Activated naive CD4-positive, alpha-beta T cell treated with anti-CD3 and anti-CD28 coated beads, Interleukin-2, amount 50 U/mL, for 24 hours (primary cell): ENCODE data around the gene CELSR3.

Experiments used
- H3K27ac Mint-ChIP-seq: one replicate; pipeline ENCODE4 v1.8.0; 2021; ENCODE audit warnings: mild to moderate bottlenecking, mixed read lengths
- H3K27me3 Mint-ChIP-seq: one replicate; pipeline ENCODE4 v1.8.0; 2021; ENCODE audit warnings: mixed read lengths
- H3K36me3 Mint-ChIP-seq: one replicate; pipeline ENCODE4 v1.8.0; 2021; ENCODE audit warnings: mixed read lengths
- H3K4me1 Mint-ChIP-seq: one replicate; pipeline ENCODE4 v1.8.0; 2021; ENCODE audit warnings: mixed read lengths
- H3K4me3 Mint-ChIP-seq: one replicate; pipeline ENCODE4 v1.8.0; 2021; ENCODE audit warnings: mild to moderate bottlenecking, mixed read lengths
- H3K9me3 Mint-ChIP-seq: one replicate; pipeline ENCODE4 v1.8.0; 2021; ENCODE audit warnings: mixed read lengths

The CELSR3 gene, protein sequence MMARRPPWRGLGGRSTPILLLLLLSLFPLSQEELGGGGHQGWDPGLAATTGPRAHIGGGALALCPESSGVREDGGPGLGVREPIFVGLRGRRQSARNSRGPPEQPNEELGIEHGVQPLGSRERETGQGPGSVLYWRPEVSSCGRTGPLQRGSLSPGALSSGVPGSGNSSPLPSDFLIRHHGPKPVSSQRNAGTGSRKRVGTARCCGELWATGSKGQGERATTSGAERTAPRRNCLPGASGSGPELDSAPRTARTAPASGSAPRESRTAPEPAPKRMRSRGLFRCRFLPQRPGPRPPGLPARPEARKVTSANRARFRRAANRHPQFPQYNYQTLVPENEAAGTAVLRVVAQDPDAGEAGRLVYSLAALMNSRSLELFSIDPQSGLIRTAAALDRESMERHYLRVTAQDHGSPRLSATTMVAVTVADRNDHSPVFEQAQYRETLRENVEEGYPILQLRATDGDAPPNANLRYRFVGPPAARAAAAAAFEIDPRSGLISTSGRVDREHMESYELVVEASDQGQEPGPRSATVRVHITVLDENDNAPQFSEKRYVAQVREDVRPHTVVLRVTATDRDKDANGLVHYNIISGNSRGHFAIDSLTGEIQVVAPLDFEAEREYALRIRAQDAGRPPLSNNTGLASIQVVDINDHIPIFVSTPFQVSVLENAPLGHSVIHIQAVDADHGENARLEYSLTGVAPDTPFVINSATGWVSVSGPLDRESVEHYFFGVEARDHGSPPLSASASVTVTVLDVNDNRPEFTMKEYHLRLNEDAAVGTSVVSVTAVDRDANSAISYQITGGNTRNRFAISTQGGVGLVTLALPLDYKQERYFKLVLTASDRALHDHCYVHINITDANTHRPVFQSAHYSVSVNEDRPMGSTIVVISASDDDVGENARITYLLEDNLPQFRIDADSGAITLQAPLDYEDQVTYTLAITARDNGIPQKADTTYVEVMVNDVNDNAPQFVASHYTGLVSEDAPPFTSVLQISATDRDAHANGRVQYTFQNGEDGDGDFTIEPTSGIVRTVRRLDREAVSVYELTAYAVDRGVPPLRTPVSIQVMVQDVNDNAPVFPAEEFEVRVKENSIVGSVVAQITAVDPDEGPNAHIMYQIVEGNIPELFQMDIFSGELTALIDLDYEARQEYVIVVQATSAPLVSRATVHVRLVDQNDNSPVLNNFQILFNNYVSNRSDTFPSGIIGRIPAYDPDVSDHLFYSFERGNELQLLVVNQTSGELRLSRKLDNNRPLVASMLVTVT (N-terminal part only)

DNA sequence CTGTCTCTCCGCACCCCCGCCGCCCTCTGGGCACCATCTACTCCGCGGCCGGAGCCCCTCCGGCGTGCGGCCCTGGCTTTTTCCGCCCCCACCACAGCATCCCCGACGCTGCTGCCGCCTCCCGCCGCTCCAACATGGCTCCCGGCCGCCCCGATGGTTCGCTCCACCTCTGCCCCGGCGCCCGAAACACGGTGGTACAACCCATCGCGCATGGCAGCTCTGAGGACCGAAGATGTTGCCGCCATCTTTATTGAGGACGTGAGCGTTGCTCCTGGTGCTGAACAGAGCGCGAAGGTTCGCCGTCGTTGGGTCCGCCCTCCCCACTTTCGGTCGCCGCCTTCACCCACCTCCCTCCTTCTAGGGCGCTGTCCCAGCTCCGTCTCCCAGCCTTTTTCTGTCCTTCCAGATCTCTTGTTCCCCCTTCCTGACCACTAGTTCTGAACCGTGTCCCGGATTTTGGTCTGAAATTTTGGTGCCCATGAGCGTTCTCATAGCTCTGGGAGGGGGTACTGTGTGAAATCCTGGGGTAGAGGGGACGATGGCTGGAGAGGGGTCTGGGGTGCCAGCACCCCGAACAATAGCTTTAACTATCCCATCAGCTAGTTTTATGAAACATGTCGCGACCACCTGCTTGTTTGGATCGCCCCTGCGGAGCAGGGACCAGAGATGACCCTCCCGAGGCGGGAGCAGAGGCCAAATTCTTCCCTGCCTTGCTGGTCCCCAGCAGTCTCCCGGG lies at the start of gene CELSR3:
Gene CELSR3 (minus strand): TSS at position 134 of the 736 bp plus-strand sequence. CDS start 252 bp downstream, outside the sequence.
- Mint-ChIP-seq H3K4me3 (peak within 1 kb of the TSS; percentile 63), H3K36me3 (no peaks in the 10 kb centered on the region), H3K27me3 (peaks cover 10% of the 10 kb centered on the region), H3K4me1 (peaks cover 9% of the 10 kb centered on the region), H3K27ac (no peak within 1 kb of the TSS), H3K9me3 (no peaks in the 10 kb centered on the region)

DNA sequence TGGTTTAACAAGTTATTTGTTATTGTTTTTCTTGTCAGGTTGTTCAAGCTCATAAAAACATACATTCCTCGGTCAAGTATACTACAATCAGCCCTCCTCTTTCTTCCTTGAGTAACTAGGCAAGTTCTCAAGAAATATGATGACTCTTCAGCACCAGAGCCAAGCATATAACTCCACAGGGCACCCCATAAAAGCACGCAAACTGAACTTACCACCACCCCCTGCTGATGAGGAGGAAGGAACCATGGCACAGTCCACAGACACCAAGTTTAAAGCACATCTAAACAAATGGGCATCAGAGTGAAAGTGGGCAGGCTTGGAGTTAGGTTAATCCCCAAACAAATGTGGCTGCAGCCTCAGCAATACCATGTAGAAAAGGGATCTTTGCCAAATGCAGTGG lies 49.0 kb upstream of the CELSR3 start:
- H3K4me1 Mint-ChIP-seq = peaks cover 75% of the 10 kb centered on the region
- H3K9me3 Mint-ChIP-seq = no peaks in the 10 kb centered on the region
- H3K27ac Mint-ChIP-seq = peak overlapping the region; percentile 59
- H3K27me3 Mint-ChIP-seq = no peaks in the 10 kb centered on the region
- H3K36me3 Mint-ChIP-seq = peaks cover 1% of the 10 kb centered on the region
- no peak overlapping the region for H3K4me3 Mint-ChIP-seq

DNA sequence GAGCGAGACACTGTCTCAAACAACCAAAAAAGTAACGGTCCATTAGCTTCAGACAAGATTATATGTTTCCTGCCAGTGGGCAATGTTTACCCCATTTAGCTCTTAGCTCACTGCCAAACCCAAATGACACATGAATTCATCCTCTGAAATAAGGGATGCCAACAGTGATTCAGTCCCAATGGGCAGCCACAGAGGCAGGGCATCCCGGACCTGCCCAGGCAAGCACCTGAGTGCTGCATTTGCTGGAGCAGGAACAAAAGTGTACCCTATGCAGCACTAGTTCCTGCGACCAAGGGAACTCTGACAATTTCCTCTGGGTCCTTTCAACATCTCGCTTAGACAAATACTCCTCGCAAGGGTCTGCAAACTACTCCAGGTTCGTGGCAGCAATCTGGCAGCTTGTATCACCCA lies 46.4 kb upstream of the CELSR3 start:
- Mint-ChIP-seq H3K4me3 (no peak overlapping the region), H3K27me3 (no peaks in the 10 kb centered on the region), H3K27ac (no peak overlapping the region), H3K9me3 (no peaks in the 10 kb centered on the region), H3K36me3 (peaks cover 1% of the 10 kb centered on the region), H3K4me1 (peaks cover 63% of the 10 kb centered on the region)

DNA sequence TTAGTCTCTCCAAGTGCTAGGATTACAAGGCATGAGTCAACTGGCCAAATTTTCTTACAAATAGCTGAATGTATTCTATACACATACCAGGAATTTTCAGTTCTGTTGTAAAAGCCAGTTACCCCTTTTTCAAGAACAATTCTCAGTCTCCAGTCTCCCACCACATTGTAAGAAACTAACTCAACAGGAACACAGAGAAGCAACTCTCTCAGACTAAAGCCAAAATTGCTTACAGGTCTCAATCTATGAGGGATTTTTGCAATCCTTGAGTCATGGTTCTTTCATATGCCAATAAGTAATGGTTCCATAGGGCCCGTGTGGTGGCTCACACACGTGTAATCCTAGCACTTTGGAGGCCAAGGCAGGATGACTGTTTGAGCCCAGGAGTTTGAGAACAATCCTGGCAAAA lies 45.8 kb upstream of the CELSR3 start:
- Mint-ChIP-seq H3K36me3 (peaks cover 1% of the 10 kb centered on the region), H3K4me3 (peak overlapping the region; percentile 24), H3K9me3 (no peaks in the 10 kb centered on the region), H3K27me3 (no peaks in the 10 kb centered on the region), H3K27ac (peak overlapping the region; percentile 4), H3K4me1 (peaks cover 65% of the 10 kb centered on the region)

DNA sequence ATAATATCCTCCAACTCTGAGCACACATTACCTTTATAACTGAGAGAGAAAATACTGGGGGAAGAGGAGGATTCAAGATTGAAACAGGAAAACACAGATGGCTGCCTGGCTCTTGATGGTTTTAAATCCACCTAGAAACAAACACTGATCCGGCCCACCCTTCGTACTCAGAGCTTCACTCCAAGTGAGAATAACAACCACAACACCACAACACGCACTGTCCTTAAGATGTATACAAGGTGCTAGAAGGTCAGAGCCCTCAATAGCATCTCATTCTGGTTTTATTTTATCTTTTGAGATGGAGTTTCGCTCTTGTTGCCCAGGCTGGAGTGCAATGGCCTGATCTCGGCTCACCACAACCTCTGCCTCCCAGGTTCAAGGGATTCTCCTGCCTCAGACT lies 44.5 kb upstream of the CELSR3 start:
- Mint-ChIP-seq H3K4me1 (peaks cover 71% of the 10 kb centered on the region), H3K27me3 (no peaks in the 10 kb centered on the region), H3K36me3 (peaks cover 1% of the 10 kb centered on the region), H3K9me3 (no peaks in the 10 kb centered on the region), H3K4me3 (no peak overlapping the region), H3K27ac (no peak overlapping the region)

DNA sequence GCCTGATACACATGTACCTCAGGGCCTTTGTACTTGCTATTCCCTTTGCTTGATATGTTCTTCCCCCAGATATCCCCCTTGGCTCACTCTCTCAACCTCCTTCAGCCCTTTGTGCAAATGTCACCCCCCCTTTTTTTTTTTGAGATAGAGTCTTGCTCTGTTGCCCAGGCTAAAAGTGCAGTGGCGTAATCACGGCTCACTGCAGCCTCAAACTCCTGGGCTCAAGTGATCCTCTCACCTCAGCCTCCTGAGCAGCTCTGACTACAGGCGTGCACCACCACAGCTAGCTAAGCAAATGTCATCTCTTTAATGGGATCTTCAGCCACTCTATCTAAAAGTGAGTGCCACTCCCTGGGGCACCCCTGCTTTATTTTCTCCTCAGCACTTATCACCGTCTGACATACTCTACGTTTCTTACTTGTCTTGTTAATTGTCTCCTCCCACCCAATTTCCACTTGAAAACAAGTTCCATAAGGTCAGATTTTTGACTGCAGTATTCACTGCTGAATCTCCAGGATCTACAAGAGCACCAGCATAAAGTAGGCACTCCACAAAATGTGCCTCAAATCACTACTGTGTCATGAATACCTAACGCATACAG lies 39.7 kb upstream of the CELSR3 start:
- Mint-ChIP-seq H3K9me3 (no peaks in the 10 kb centered on the region), H3K4me1 (peaks cover 50% of the 10 kb centered on the region), H3K27ac (peak overlapping the region; percentile 3), H3K36me3 (peaks cover 4% of the 10 kb centered on the region), H3K27me3 (no peaks in the 10 kb centered on the region), H3K4me3 (no peak overlapping the region)

DNA sequence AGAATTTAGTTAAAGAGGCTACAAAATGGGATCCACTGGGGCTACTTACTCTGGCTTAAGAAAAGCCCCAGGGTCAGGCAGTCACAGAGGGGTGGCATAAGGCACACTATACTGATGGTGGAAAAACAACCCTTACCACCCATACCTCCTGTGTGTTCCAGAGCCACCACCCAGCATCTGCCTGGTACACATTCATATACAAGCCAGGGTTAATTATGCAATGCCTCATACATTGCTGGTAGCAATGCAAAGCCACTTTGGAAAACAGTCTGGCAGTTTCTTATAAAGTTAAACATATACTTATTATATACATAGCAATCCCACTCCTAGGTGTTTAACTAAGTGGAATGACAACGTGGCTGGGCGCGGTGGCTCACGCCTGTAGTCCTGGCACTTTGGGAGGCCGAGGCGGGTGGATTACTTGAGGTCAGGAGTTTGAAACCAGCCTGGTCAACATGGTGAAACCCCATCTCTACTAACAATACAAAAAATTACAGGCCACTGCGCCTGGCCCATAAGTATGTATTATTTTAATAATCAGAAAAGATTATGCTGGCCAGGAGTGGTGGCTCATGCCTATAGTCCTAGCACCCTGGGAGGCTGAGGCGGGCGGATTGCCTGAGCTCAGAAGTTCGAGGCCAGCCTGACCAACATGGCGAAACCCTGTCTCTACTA lies 38.2 kb upstream of the CELSR3 start:
- H3K9me3 Mint-ChIP-seq = no peaks in the 10 kb centered on the region
- no peaks in the 10 kb centered on the region for H3K27me3 Mint-ChIP-seq
- H3K27ac Mint-ChIP-seq = no peak overlapping the region
- peaks cover 6% of the 10 kb centered on the region for H3K36me3 Mint-ChIP-seq
- H3K4me3 Mint-ChIP-seq = no peak overlapping the region
- peaks cover 44% of the 10 kb centered on the region for H3K4me1 Mint-ChIP-seq

DNA sequence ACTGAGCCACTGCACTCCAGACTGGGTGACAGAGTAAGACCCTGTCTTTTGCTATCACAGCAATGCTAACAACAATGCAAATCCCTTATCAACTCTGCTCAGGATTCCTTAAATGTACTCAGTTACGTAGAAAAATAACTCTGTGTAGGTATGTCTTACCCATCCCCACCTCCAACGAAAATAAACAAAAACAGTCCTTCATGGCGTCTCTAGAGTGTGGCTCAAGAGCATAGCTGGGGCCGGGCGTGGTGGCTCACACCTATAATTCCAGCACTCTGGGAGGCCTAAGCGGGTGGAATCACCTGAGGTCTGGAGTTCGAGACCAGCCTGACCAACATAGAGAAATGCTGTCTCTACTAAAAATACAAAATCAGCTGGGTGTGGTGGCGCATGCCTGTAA lies 36.2 kb upstream of the CELSR3 start:
- Mint-ChIP-seq H3K27me3 (no peaks in the 10 kb centered on the region), H3K9me3 (no peaks in the 10 kb centered on the region), H3K4me1 (peaks cover 42% of the 10 kb centered on the region), H3K27ac (no peak overlapping the region), H3K4me3 (no peak overlapping the region), H3K36me3 (peaks cover 6% of the 10 kb centered on the region)

DNA sequence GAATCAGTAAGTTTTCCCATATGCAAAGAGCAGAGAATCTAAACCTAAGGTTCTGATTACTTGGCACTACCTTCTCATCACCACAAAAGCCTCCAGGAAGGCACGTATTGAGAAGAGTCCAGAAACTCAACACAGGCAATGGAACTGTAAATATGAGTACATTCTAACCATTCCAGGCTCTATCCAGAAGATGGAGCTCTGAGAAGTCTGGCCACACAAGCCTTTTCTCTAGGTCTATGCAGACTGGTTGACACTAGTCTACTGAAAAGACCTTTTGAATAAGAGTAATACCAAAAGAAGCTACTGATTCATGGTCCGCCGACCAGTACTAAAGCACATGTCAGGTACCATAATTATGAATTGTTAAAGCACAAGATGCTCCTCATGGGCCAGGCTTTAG lies 35.3 kb upstream of the CELSR3 start:
- no peaks in the 10 kb centered on the region for H3K9me3 Mint-ChIP-seq
- H3K4me1 Mint-ChIP-seq = peaks cover 35% of the 10 kb centered on the region
- H3K36me3 Mint-ChIP-seq = peaks cover 6% of the 10 kb centered on the region
- no peaks in the 10 kb centered on the region for H3K27me3 Mint-ChIP-seq
- no peak overlapping the region for H3K27ac Mint-ChIP-seq
- no peak overlapping the region for H3K4me3 Mint-ChIP-seq

DNA sequence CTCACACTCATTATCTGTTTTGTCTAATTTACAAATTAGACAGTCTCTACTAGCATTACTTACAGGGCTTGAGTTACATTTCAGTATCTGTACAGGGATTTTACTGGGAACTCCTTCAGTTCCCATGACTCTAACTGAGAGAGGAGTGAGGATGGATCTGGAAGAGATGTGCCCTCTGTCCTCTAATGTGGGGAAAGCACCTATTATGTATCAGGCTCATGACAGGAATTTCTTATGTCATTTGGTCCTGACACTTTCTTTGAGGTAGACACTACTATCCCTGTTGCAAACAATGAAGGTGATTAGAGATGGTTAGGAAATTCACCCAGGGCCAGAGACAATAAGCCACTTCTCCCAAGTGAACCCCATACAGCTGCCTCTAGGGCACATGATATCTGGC lies 33.9 kb upstream of the CELSR3 start:
- Mint-ChIP-seq H3K36me3 (peaks cover 8% of the 10 kb centered on the region), H3K27ac (peak overlapping the region; percentile 30), H3K27me3 (no peaks in the 10 kb centered on the region), H3K4me3 (no peak overlapping the region), H3K4me1 (peaks cover 26% of the 10 kb centered on the region), H3K9me3 (no peaks in the 10 kb centered on the region)

DNA sequence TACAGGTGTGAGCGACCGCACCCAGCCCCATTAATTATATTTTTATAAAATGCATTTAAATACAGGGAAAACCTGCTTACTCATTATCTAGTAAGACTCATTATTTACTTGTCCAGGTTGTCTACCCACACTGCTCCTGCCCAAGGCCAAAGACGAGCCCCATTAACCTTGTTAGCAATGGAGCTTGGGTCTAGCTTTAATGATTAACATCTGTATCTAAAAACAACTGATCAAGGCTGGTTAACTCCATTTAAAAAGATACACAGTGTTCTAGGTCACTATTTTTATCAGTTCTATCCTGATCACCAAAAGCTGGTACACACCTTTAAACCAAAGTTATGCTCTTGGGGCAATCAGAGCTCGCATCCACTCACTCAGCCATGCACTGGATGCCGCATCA lies 33.5 kb upstream of the CELSR3 start:
- Mint-ChIP-seq H3K27ac (peak overlapping the region; percentile 30), H3K9me3 (no peaks in the 10 kb centered on the region), H3K36me3 (peaks cover 9% of the 10 kb centered on the region), H3K4me1 (peaks cover 26% of the 10 kb centered on the region), H3K4me3 (no peak overlapping the region), H3K27me3 (no peaks in the 10 kb centered on the region)

DNA sequence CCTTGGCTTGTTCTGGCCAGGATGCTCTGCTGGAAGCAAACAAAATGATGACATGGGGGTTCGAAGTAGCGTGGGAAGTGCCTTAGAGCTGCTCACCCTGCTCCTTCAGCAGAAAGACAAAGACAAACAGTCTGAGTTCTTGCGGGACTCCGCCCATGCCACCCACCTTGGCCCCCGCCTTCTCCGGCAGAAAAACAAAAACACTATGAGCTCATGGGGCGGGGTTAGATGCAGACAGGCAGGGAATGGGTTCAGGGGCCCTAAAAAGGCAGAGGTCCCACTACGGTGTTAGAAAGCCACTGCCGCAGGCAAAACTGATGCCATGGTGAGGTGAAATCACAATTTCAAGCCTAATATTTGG lies 32.7 kb upstream of the CELSR3 start:
- no peaks in the 10 kb centered on the region for H3K9me3 Mint-ChIP-seq
- H3K4me1 Mint-ChIP-seq = peaks cover 24% of the 10 kb centered on the region
- H3K27me3 Mint-ChIP-seq = no peaks in the 10 kb centered on the region
- H3K27ac Mint-ChIP-seq = no peak overlapping the region
- H3K4me3 Mint-ChIP-seq = no peak overlapping the region
- H3K36me3 Mint-ChIP-seq = peaks cover 11% of the 10 kb centered on the region

DNA sequence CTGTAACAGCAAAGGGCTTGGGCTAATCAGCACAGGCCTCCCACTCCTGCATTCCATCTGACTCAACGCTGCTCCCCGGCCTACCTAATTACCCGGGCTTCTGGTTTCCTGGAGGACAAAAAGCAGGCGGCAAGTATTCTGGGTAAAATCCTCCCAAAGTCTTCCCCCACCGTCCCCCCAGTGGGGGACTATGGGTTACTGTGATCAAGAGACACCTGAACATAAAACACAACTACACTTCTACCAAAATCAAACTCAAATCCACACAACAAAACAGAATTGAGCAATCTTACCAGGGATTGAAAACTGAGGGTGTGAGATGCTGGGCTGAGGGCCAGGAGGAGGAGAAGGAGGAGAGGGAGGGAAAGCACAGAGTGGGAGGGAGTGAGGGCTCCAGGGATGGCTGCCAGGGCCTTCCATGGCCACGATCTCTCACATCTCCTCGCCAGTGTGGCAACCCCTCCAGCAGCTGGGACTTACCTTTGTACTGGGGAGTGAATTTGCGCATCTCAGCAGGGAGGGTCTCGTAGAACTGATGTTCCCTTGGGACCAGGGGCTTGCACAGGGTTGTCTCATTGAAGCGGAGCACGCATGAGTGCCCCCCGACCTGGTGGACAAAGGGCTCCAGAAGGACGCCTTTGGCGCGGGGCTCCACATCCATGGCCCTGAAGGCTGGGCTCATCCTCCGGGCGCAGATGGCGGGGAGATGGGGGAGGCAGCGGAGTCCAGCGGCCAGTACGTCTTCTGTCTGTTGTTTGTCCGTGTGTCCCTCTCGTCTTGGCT lies 32.1 kb upstream of the CELSR3 start:
- H3K36me3 Mint-ChIP-seq = peaks cover 14% of the 10 kb centered on the region
- H3K27ac Mint-ChIP-seq = peak overlapping the region; percentile 77
- no peaks in the 10 kb centered on the region for H3K27me3 Mint-ChIP-seq
- no peaks in the 10 kb centered on the region for H3K9me3 Mint-ChIP-seq
- peaks cover 19% of the 10 kb centered on the region for H3K4me1 Mint-ChIP-seq
- no peak overlapping the region for H3K4me3 Mint-ChIP-seq

DNA sequence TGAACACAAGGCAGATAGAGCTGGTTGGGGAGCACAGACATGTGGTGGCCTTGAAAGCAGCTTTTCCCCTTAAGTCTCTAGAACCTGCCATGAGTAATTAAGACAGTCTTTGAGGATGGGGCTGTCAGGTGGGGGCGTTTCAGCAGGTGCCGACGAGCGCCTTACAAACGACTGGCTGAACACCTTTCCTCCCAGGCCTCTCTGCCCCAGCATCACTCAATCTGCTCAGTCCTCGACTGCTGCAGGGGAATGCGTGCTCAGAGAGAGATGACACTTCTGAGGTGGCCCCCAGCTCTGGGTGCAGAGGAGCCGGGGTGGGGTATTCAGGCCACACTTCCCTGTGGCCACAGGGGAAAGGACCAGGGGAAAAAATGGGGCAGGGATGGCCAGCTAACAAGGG lies 31.1 kb upstream of the CELSR3 start:
- peaks cover 12% of the 10 kb centered on the region for H3K36me3 Mint-ChIP-seq
- H3K4me1 Mint-ChIP-seq = peaks cover 12% of the 10 kb centered on the region
- no peaks in the 10 kb centered on the region for H3K27me3 Mint-ChIP-seq
- peak overlapping the region; percentile 8 for H3K27ac Mint-ChIP-seq
- H3K9me3 Mint-ChIP-seq = no peaks in the 10 kb centered on the region
- H3K4me3 Mint-ChIP-seq = no peak overlapping the region
